ENCODE results near the gene ZNF362.

ZNF362 gene

DNA sequence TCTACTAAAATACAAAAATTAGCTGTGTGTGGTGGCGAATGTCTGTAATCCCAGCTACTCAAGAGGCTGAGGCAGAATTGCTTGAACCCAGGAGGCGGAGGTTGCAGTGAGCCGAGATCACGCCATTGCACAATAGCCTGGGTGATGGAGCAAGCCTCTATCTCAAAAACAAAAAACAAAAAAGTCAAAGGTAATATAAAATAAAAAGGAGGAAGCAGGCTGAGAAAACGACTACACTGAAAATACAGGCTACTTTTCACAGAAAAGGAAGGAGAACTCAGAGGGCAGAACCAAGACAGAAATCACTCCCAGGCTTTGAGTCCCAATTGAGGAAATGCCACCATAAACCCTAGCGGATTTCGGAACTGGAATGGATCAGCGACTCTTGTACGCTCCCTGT is 70.5 kb downstream of the ZNF362 start:
- TF ChIP-seq, protein P1, sequence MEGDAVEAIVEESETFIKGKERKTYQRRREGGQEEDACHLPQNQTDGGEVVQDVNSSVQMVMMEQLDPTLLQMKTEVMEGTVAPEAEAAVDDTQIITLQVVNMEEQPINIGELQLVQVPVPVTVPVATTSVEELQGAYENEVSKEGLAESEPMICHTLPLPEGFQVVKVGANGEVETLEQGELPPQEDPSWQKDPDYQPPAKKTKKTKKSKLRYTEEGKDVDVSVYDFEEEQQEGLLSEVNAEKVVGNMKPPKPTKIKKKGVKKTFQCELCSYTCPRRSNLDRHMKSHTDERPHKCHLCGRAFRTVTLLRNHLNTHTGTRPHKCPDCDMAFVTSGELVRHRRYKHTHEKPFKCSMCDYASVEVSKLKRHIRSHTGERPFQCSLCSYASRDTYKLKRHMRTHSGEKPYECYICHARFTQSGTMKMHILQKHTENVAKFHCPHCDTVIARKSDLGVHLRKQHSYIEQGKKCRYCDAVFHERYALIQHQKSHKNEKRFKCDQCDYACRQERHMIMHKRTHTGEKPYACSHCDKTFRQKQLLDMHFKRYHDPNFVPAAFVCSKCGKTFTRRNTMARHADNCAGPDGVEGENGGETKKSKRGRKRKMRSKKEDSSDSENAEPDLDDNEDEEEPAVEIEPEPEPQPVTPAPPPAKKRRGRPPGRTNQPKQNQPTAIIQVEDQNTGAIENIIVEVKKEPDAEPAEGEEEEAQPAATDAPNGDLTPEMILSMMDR (IDR thresholded peaks at IDR 0.05; ENCODE audit: low read depth, low read length) = no peak
- H3K4me3 ChIP-seq (ENCODE audit: low read depth, low read length) = no peak overlapping the region

DNA sequence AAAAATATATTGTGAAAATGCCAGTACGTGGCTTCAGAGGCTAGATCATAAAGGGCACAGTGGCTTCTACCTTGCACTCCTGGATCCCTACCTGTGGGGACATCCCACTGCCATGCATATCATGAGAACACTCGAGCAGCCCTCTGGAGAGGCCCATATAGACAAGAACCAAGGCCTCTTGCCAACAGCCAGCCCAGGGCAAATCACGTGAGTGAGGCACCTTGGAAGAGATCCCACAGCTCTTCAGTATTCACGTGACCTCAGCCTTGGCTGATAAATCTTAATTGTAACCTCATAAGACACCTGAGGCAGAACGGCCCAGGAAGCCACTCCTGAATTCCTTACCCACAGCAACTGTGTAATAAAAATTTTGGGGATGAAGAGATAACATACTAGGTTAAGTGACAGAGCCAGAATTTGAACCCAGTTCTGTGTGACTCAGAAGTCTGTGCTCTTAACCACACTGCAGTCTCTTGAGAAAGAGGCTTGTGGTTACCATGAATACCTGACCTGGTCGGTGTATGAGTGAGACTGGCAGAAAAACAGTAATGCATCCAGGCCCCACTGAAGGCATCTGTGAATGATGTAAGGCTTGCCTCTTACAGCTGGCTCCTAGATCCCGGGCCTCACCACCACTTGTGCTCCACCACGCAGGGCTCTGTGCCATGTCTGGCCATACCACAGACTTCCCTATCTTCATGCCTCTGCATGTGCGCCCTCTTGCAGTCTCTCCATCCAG is 71.5 kb downstream of the ZNF362 start:
- H3K4me3 ChIP-seq (ENCODE audit: low read depth, low read length) = no peak overlapping the region
- TF ChIP-seq, protein P1 (IDR thresholded peaks at IDR 0.05; ENCODE audit: low read depth, low read length) = no peak

GRCh38 chr1:33328817-33329216 is 72.5 kb downstream of the ZNF362 start:
- no peak overlapping the region for H3K4me3 ChIP-seq (ENCODE audit: low read depth, low read length)
- TF ChIP-seq, protein P1 (IDR thresholded peaks at IDR 0.05; ENCODE audit: low read depth, low read length) = no peak

DNA sequence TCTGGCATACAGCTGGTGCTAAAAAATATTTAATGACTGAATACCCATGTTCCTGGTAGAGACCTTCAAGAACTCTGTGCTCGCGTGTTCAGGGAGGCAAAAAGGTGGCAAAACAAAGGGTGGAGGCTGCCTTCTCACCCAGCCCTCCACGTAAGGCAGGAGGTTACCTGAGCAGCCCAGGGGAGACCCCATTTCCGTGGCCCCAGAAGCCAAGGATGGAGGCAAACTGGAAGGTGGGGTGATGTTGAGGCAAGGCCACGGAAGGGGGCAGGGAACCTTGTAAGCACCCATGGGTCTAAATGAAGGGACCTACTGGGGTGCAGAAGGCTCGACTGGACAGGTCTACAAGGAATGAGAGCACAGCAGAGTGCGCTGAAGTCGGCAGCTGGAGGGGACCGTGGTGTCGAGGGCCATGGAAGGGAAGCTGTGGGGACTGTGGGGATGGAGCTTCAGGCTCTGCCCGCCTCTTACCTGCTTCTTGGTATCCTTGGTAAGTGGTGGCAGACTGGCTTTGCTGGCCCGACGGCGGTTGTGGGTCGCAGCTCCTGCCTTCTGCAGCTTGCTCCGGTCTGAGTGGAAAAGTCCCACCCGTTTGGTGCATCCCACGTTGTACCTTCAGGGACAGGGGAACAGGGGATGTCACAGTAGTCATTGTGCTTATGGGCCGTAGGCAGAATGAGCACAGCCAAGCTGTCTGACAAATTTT is 73.5 kb downstream of the ZNF362 start:
- H3K4me3 ChIP-seq (ENCODE audit: low read depth, low read length) = no peak overlapping the region
- TF ChIP-seq, protein P1 (IDR thresholded peaks at IDR 0.05; ENCODE audit: low read depth, low read length) = no peak

DNA sequence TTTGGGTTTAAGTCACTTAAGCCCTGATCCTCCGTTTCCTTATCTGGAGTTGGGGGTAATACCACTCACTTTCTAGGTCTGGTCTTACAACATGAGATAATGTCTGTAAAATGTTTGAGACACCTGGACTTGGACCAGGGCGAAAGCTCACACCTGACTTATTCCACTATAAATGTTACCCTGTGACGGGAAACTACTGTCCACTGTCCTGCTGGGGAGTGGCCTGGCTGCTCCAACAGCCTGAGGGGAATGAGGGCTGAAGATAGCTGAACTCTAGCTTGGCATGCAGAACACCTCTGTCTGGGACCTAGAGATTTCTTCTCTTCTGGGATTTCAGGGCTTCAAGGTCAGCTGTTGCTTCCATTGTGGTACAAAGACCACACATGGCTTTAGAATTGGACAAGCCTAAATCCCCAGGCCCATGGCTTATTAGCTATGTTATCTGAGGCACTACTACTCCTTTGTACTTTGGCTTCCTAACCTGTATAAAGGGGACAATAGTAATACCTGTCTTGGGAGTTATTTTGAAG is 74.1 kb downstream of the ZNF362 start:
- H3K4me3 ChIP-seq (ENCODE audit: low read depth, low read length) = no peak overlapping the region
- TF ChIP-seq, protein P1 (IDR thresholded peaks at IDR 0.05; ENCODE audit: low read depth, low read length) = no peak

DNA sequence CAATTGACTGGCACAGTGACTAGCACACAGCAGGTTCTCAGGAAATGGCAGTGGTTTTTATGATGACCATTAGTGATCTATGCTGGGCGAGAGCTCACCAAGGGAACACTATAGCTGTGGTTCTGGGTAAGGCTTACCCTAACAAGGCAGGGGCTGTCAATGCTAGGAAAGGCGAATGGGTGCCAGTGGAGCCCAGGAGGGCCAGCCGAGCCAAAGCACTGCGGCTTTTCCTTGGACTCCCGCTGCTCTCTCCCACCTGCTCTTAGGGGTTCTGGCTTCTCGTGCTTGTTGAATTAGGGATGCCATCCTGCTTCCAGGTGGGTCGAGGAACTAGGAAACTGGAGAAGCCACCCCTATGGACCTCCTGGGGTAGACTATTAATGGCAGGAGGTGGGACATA is 74.6 kb downstream of the ZNF362 start:
- TF ChIP-seq, protein P1 (IDR thresholded peaks at IDR 0.05; ENCODE audit: low read depth, low read length) = no peak
- no peak overlapping the region for H3K4me3 ChIP-seq (ENCODE audit: low read depth, low read length)

All from WI38 (cell line).